K562 (cell line): Measurements from ENCODE around the gene CEACAM21. TPM values are rescaled to one million over a fixed set of nuclear protein-coding genes. Genes with fewer than 3 reads are reported as not detected.
A peak's percentile ranks its signal among the peaks of the same experiment; 100 is the strongest.

ENCODE experiments used
- FOXK2 ChIP-seq, 2 experiments: fragments of 450-650 bp; IDR thresholded peaks in 1 of 2; conservative IDR thresholded peaks in 1 of 2; 2 replicates each; pipeline ENCODE4 v1.6.1; 2016; ENCODE audit warnings: low read depth in 2 of 2, mild to moderate bottlenecking in 1 of 2
- HIVEP1 ChIP-seq: fragments of 250-450 bp; sonication (Bioruptor Pico); IDR thresholded peaks from 2 replicates; pipeline ENCODE4 v1.4.0; 2020; ENCODE audit warnings: mild to moderate bottlenecking
- polyA plus RNA-seq, 8 experiments: library from polyadenylated mRNA; depleted of rRNA in 4 of 8; stranded (reverse) in 5 of 8; unstranded in 3 of 8; fragments of >200 nt; fragmentation: Nextera tagmentation in 2 of 8; fragmentation: Illumina TruSeq in 1 of 8; extraction: Ambion mirVana in 2 of 8; extraction: Trizol in 1 of 8; gene quantifications; 2 replicates each; pipeline versions ENCODE4 v1.2.1 to v1.2.3, GENCODE V29; 2011 to 2014; ENCODE audit warnings: inconsistent platforms in 1 of 8, missing spikeins in 1 of 8
- total RNA-seq, 7 experiments: library from RNA; depleted of rRNA in 6 of 7; stranded (reverse); fragments of >200 nt in 6 of 7; fragmentation: Illumina TruSeq in 2 of 7; extraction: Trizol in 2 of 7; gene quantifications; 2 replicates each; pipeline versions ENCODE4 v1.2.1 to v1.2.3, GENCODE V29; 2011 to 2021; ENCODE audit warnings: low replicate concordance in 1 of 7
- TF ChIP-seq, protein P1 (sequence below): fragments of 250-450 bp; sonication (Bioruptor Pico); IDR thresholded peaks from 2 replicates; pipeline ENCODE4 v1.5.0; 2022; ENCODE audit warnings: mild to moderate bottlenecking
- TF ChIP-seq, protein P2 (sequence below): fragments of 200-800 bp; sonication (Bioruptor generic); IDR thresholded peaks from 2 replicates; pipeline ENCODE4 v1.6.1; 2017; ENCODE audit warnings: missing genetic modification characterization, missing compliant biosample characterization
- TF ChIP-seq, protein P3 (sequence below): fragments of 450-650 bp; formaldehyde crosslinking; IDR thresholded peaks from 2 replicates; pipeline ENCODE4 v1.4.0; 2020; ENCODE audit warnings: mild to moderate bottlenecking, moderate library complexity
- TF ChIP-seq, protein P4 (sequence below), 3 experiments: IDR thresholded peaks in 2 of 3; conservative IDR thresholded peaks in 1 of 3; 2 replicates each; pipeline ENCODE4 v1.5.1; 2011 to 2012; ENCODE audit warnings: low read length in 3 of 3, mild to moderate bottlenecking in 3 of 3, control low read depth in 2 of 3, improper control_type of control experiment in 1 of 3, inconsistent platforms in 1 of 3, low read depth in 1 of 3, mixed read lengths in 1 of 3, moderate library complexity in 1 of 3; ENCODE audit not compliant: insufficient read depth in 2 of 3

Gene CEACAM21
- total and polyA plus RNA-seq, 9 of the 15 experiments (the other 6 are each of a cell fraction or from before 2014, with no cell fraction given), result 0.06 to 0.40 (median 0.18) TPM; not detected in 1

- TF ChIP-seq, protein P1, sequence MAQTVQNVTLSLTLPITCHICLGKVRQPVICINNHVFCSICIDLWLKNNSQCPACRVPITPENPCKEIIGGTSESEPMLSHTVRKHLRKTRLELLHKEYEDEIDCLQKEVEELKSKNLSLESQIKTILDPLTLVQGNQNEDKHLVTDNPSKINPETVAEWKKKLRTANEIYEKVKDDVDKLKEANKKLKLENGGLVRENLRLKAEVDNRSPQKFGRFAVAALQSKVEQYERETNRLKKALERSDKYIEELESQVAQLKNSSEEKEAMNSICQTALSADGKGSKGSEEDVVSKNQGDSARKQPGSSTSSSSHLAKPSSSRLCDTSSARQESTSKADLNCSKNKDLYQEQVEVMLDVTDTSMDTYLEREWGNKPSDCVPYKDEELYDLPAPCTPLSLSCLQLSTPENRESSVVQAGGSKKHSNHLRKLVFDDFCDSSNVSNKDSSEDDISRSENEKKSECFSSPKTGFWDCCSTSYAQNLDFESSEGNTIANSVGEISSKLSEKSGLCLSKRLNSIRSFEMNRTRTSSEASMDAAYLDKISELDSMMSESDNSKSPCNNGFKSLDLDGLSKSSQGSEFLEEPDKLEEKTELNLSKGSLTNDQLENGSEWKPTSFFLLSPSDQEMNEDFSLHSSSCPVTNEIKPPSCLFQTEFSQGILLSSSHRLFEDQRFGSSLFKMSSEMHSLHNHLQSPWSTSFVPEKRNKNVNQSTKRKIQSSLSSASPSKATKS (CRISPR knock-in tag), result no peak
- TF ChIP-seq, protein P2, sequence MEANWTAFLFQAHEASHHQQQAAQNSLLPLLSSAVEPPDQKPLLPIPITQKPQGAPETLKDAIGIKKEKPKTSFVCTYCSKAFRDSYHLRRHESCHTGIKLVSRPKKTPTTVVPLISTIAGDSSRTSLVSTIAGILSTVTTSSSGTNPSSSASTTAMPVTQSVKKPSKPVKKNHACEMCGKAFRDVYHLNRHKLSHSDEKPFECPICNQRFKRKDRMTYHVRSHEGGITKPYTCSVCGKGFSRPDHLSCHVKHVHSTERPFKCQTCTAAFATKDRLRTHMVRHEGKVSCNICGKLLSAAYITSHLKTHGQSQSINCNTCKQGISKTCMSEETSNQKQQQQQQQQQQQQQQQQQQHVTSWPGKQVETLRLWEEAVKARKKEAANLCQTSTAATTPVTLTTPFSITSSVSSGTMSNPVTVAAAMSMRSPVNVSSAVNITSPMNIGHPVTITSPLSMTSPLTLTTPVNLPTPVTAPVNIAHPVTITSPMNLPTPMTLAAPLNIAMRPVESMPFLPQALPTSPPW (CRISPR knock-in tag), result no peak
- TF ChIP-seq FOXK2 (conservative IDR thresholded peaks at IDR 0.05 in 1 of 2, IDR thresholded peaks at IDR 0.05 in 1 of 2; ENCODE audit: low read depth in 2 of 2) (0 out of 4 replicates have a peak, but pooled peaks of 1 of the 2 experiments have one; percentile 19), HIVEP1 (CRISPR knock-in tag) (no peak)
- TF ChIP-seq, protein P3, sequence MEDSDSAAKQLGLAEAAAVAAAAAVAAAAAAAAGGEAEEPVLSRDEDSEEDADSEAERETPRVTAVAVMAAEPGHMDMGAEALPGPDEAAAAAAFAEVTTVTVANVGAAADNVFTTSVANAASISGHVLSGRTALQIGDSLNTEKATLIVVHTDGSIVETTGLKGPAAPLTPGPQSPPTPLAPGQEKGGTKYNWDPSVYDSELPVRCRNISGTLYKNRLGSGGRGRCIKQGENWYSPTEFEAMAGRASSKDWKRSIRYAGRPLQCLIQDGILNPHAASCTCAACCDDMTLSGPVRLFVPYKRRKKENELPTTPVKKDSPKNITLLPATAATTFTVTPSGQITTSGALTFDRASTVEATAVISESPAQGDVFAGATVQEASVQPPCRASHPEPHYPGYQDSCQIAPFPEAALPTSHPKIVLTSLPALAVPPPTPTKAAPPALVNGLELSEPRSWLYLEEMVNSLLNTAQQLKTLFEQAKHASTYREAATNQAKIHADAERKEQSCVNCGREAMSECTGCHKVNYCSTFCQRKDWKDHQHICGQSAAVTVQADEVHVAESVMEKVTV, result peak; percentile 27; the same call in 1 of the 2 replicates
- TF ChIP-seq, protein P4, sequence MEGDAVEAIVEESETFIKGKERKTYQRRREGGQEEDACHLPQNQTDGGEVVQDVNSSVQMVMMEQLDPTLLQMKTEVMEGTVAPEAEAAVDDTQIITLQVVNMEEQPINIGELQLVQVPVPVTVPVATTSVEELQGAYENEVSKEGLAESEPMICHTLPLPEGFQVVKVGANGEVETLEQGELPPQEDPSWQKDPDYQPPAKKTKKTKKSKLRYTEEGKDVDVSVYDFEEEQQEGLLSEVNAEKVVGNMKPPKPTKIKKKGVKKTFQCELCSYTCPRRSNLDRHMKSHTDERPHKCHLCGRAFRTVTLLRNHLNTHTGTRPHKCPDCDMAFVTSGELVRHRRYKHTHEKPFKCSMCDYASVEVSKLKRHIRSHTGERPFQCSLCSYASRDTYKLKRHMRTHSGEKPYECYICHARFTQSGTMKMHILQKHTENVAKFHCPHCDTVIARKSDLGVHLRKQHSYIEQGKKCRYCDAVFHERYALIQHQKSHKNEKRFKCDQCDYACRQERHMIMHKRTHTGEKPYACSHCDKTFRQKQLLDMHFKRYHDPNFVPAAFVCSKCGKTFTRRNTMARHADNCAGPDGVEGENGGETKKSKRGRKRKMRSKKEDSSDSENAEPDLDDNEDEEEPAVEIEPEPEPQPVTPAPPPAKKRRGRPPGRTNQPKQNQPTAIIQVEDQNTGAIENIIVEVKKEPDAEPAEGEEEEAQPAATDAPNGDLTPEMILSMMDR (IDR thresholded peaks at IDR 0.05 in 2 of 3, conservative IDR thresholded peaks at IDR 0.05 in 1 of 3; ENCODE audit: insufficient read depth in 2 of 3, low read depth in 1 of 3, low read length in 3 of 3), result peak; percentile 58 to 79 (median 61); a peak in 5 of 6 replicates
- TF ChIP-seq, all 486 proteins: peak for 7
These were observed 38.2 kb upstream of the CEACAM21 start (continued) for GRCh38 chr19:41537789-41538188.
